Lower leg skin (tissue), 3 donors: Measurements from ENCODE around the gene MTMR2.

Experiments
- CTCF ChIP-seq, 3 donors: fragments of 450-650 bp; IDR thresholded peaks; one replicate each; pipeline ENCODE4 v1.5.1; 2016; ENCODE audit warnings: antibody characterized with exemption in 3 of 3, mild to moderate bottlenecking in 3 of 3, moderate library complexity in 2 of 3
- POLR2A ChIP-seq, 2 donors: fragments of 450-650 bp; IDR thresholded peaks; one replicate each; pipeline ENCODE4 v1.6.1; 2016 to 2017; ENCODE audit warnings: antibody characterized with exemption in 2 of 2, mild to moderate bottlenecking in 1 of 2, moderate library complexity in 1 of 2

- TF ChIP-seq POLR2A (IDR thresholded peaks at IDR 0.05) (no peak), CTCF (IDR thresholded peaks at IDR 0.05) (no peak)
Measured at GRCh38 chr11:95845167-95845566, 78.7 kb downstream of the MTMR2 start.
